Progenitor cell of endocrine pancreas (in vitro differentiated cells): Measurements from ENCODE around the gene RERE. TPM values are rescaled to one million over a fixed set of nuclear protein-coding genes. Genes with fewer than 3 reads are reported as not detected.

Experiments used
- DNase-seq: peaks from one replicate; pipeline ENCODE4 v3.0.0; 2021; ENCODE audit warnings: low spot score; ENCODE audit not compliant: unreplicated experiment
- H3K27ac Mint-ChIP-seq: 2 replicates; pipeline ENCODE4 v1.8.0; 2021; ENCODE audit warnings: mild to moderate bottlenecking, moderate library complexity, mixed read lengths
- H3K27me3 Mint-ChIP-seq: 2 replicates; pipeline ENCODE4 v1.8.0; 2021; ENCODE audit warnings: mixed read lengths
- H3K36me3 Mint-ChIP-seq: 2 replicates; pipeline ENCODE4 v1.8.0; 2022; ENCODE audit warnings: mixed read lengths; ENCODE audit not compliant: insufficient read depth
- H3K4me1 Mint-ChIP-seq: 2 replicates; pipeline ENCODE4 v1.8.0; 2021; ENCODE audit warnings: low read depth, mixed read lengths
- H3K4me3 Mint-ChIP-seq: 2 replicates; pipeline ENCODE4 v1.8.0; 2021; ENCODE audit warnings: low read depth, mild to moderate bottlenecking, moderate library complexity, mixed read lengths
- H3K9me3 Mint-ChIP-seq: 2 replicates; pipeline ENCODE4 v1.8.0; 2021; ENCODE audit warnings: low read depth, mixed read lengths
- total RNA-seq: library from RNA; stranded (reverse); gene quantifications from 2 replicates; pipeline ENCODE4 v1.2.1, GENCODE V29; 2021
- TF ChIP-seq, protein P1 (sequence below): fragments of 200-600 bp; sonication (generic); IDR thresholded peaks from one replicate; pipeline ENCODE4 v1.5.0; 2021; ENCODE audit warnings: antibody characterized with exemption, mild to moderate bottlenecking; ENCODE audit not compliant: unreplicated experiment

The RERE gene
- total RNA-seq, 1 donor from 2014 or later, result 329 TPM

DNA sequence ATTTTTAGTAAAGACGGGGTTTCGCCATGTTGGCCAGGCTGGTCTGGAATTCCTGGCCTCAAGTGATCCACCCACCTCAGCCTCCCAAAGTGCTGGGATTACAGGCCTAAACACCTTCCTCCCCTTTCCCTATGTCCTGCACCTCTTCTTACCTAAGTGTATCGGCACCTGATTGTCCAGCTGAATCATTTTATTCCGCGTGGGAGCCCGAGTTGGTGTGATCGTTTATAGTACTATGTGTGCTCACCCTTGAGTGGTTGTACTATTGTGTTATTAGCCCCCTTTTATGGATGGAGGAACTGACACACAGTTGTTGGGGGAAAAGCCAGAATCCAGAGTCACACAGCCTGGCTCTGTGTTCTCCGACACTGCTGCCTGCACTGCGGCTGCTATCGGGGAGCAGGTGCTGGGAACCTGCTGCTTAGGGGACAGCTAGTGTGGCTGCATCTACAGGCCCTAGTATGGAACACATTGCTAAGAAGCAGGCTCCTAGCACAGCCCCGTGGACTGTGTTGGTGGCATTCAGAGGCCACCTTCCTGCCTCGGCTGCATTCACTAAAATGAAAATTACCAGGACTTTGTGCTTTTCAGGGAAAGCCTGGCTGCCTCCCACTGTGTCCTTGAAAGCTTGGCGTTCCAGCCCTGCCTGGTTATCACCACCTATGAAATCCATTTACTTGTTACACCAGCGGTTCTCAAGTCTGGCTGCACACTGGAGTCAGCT is 39.4 kb upstream of the RERE start:
- no peaks in the 10 kb centered on the region for H3K9me3 Mint-ChIP-seq

DNA sequence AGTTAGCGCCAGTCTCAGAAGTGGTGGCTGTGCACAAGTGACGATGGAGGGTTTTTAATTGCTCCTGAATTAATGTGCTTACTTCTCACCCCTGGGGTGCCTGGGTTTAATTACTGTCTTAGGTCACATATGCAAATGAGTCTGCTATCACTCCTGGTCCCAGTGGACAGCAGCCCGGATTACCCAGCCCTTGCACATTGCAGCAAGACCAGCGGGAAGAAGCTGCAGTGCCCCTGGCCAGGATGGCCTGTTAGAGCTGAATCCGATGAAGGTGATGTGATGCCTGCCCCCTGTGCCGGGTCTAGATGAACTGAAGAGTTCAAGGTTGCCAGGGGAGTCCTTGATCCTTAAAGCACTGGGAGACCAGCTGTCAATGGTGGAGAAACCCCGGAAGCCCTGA is 36.8 kb upstream of the RERE start:
- Mint-ChIP-seq H3K36me3 (peaks cover 5% of the 10 kb centered on the region), H3K27ac (no peak overlapping the region), H3K9me3 (no peaks in the 10 kb centered on the region), H3K4me3 (no peak overlapping the region), H3K27me3 (no peaks in the 10 kb centered on the region), H3K4me1 (peaks cover 14% of the 10 kb centered on the region)
- DNase-seq, result no peak
- TF ChIP-seq, protein P1, sequence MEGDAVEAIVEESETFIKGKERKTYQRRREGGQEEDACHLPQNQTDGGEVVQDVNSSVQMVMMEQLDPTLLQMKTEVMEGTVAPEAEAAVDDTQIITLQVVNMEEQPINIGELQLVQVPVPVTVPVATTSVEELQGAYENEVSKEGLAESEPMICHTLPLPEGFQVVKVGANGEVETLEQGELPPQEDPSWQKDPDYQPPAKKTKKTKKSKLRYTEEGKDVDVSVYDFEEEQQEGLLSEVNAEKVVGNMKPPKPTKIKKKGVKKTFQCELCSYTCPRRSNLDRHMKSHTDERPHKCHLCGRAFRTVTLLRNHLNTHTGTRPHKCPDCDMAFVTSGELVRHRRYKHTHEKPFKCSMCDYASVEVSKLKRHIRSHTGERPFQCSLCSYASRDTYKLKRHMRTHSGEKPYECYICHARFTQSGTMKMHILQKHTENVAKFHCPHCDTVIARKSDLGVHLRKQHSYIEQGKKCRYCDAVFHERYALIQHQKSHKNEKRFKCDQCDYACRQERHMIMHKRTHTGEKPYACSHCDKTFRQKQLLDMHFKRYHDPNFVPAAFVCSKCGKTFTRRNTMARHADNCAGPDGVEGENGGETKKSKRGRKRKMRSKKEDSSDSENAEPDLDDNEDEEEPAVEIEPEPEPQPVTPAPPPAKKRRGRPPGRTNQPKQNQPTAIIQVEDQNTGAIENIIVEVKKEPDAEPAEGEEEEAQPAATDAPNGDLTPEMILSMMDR, result no peak

More for the DNA sequence above, 39.4 kb upstream of the RERE start:
- H3K27me3 Mint-ChIP-seq, result no peaks in the 10 kb centered on the region
- H3K4me3 Mint-ChIP-seq, result no peak overlapping the region
- peaks cover 16% of the 10 kb centered on the region for H3K4me1 Mint-ChIP-seq
- TF ChIP-seq, protein P1, result no peak
- H3K36me3 Mint-ChIP-seq, result peaks cover 13% of the 10 kb centered on the region
- no peak for DNase-seq
- no peak overlapping the region for H3K27ac Mint-ChIP-seq

DNA sequence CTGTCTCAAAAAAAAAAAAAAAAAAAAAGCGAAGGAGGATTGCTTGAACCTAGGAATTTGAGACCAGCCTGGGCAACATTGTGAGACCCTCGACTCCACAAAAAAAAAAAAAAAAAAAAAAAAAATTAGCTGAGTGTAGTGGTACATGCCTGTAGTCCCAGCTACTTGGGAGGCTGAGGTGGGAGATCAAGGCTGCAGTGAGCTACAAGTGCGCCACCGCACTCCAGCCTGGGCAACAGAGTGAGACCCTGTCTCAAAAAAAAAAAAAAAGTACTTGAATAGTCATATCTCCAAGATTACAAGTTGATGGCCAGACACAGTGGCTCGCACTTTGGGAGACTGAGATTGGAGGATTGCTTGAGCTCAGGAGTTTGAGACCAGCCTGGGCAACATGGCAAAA is 33.6 kb upstream of the RERE start:
- TF ChIP-seq, protein P1, result no peak
- Mint-ChIP-seq H3K36me3 (peaks cover under 1% of the 10 kb centered on the region), H3K27me3 (no peaks in the 10 kb centered on the region), H3K27ac (no peak overlapping the region), H3K4me1 (peaks cover 6% of the 10 kb centered on the region), H3K9me3 (no peaks in the 10 kb centered on the region), H3K4me3 (no peak overlapping the region)
- no peak for DNase-seq

DNA sequence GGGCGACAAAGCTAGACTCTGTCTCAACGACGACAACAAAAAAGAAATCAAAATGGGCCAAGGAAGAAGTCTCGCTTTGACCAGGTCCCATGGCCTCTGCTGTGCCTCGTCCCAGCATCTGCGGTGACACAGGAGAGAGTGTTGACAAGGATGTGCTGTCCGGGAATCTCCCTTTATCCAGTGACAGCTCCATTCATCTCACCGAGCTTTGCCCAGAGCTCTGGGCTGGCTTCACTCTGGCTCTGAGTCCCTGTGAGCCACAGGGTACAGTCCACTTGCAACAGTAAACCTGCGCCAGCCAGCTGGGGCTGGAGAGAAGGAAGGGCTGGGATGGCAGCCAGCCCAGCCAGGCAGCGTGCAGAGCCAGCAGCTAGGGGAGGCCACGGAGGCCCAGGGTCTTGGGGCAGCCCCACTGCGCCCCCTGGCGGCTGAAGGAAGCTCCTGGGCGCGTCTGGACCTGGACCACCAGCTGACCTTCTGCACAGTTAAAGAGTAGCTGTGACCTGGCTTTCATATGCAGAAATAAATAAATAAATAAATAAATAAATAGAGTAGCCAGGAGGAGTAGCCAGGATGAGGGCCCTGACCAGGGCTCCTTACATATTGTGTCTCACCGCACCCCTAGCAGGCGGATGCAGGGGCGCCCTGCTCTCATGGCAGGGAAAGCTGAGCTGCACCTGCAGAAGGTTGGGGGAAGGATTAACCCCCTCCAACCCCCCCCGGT is 31.4 kb upstream of the RERE start:
- Mint-ChIP-seq H3K4me1 (peaks cover 16% of the 10 kb centered on the region), H3K9me3 (no peaks in the 10 kb centered on the region), H3K27me3 (peaks cover 3% of the 10 kb centered on the region), H3K4me3 (no peak overlapping the region), H3K36me3 (no peaks in the 10 kb centered on the region), H3K27ac (no peak overlapping the region)
- TF ChIP-seq, protein P1, result peak; percentile 91
- peak; percentile 81 for DNase-seq

DNA sequence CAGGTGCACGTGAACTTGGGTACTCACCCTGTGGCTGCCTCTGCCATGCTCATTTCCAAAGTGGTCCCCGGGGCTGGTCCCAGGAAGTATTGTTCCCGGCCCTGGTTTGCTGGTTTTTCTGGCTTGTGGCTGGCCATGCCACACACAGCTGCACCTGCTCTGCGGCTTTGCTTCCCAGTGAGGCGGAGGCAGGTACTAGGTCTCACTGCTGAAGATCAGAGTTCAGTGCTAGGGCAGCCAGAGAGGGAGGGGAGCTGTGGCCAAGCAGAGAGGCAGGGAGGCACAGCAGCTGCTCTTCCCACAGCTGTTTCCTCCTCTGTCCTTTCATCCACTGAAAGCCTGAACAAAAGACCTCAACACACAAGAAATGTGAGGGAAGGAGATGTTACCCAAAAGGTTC is 30.6 kb upstream of the RERE start:
- no peak for DNase-seq
- Mint-ChIP-seq H3K36me3 (no peaks in the 10 kb centered on the region), H3K27me3 (peaks cover 6% of the 10 kb centered on the region), H3K4me3 (no peak overlapping the region), H3K4me1 (peaks cover 16% of the 10 kb centered on the region), H3K27ac (peak overlapping the region; percentile 51), H3K9me3 (no peaks in the 10 kb centered on the region)
- TF ChIP-seq, protein P1, result no peak
